C4-2B (cell line): ENCODE results near the gene PCSK1N.

Experiments used
- ZFX ChIP-seq: fragments of 450-650 bp; IDR thresholded peaks from 2 replicates; pipeline ENCODE4 v1.6.1; 2017
- TF ChIP-seq, protein P1 (sequence below): fragments of 450-650 bp; conservative IDR thresholded peaks from 2 replicates; pipeline ENCODE4 v1.5.1; 2017; ENCODE audit warnings: mild to moderate bottlenecking

DNA sequence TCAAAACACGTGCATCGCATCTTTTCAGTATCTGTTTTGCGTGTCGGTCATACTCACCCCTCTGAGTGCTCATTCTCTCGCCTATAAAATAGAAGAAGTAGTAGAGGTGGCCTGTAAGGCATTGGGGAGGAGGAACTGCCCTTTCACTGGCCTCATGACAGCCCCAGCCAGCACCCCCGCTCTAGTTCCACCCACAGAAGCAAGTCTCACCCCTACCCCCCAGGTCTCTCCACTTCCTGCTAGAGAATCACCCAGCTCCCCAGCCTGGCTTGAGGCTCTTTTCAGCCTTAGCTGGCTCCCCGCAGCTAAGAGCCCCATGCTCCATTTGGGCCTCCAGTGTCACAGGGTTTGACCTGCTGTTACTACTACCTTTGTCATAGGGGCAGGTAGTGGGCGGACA is 21.8 kb downstream of the PCSK1N start:
- TF ChIP-seq, protein P1, sequence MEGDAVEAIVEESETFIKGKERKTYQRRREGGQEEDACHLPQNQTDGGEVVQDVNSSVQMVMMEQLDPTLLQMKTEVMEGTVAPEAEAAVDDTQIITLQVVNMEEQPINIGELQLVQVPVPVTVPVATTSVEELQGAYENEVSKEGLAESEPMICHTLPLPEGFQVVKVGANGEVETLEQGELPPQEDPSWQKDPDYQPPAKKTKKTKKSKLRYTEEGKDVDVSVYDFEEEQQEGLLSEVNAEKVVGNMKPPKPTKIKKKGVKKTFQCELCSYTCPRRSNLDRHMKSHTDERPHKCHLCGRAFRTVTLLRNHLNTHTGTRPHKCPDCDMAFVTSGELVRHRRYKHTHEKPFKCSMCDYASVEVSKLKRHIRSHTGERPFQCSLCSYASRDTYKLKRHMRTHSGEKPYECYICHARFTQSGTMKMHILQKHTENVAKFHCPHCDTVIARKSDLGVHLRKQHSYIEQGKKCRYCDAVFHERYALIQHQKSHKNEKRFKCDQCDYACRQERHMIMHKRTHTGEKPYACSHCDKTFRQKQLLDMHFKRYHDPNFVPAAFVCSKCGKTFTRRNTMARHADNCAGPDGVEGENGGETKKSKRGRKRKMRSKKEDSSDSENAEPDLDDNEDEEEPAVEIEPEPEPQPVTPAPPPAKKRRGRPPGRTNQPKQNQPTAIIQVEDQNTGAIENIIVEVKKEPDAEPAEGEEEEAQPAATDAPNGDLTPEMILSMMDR: no peak
- no peak for TF ChIP-seq ZFX
